ENCODE measurements around the gene MAPKAPK2.

GRCh38 chr1:206663832-206664652 is 20.7 kb upstream of the MAPKAPK2 start:
- TF ChIP-seq EZH2 (IDR thresholded peaks at IDR 0.05): peak; percentile 45
- peak; percentile 83 for TF ChIP-seq CTCF (IDR thresholded peaks at IDR 0.05)
- no peak for TF ChIP-seq EZH2phosphoT487 (IDR thresholded peaks at IDR 0.05)
